HepG2 (cell line): ENCODE measurements around the gene TMEM151A. TPM values are rescaled to one million over a fixed set of nuclear protein-coding genes. Genes with fewer than 3 reads are reported as not detected.
"Not testable (repeated sequence)": the region's sequence is repeated elsewhere in the genome, so short reads cannot be mapped to it uniquely, and the experiment has no call there.

Source experiments
- ATAC-seq: fragments of 200-7000 bp; cut with Tn5 transposase; 3 replicates; pipeline ENCODE4 v1.9.1; 2020; ENCODE audit warnings: mild to moderate bottlenecking, moderate library complexity
- BruUV-seq: library from RNA; stranded (reverse); fragments of 400-500 nt; replicated peaks from 2 replicates; lab custom pipeline; 2021; lab: Mats Ljungman, UMichigan
- CTCF ChIA-PET: fragments of 300-600 bp; formaldehyde crosslinking; extraction: SDS; loops from one replicate; lab custom pipeline; 2021; ENCODE audit warnings: low total read pairs, inconsistent platforms, low intra/inter-chr PET ratio; lab: Yijun Ruan, JAX
- POLR2A ChIA-PET: fragments of 350-600 bp; sonication (Branson Sonifier 250); formaldehyde crosslinking; loops from one replicate; lab custom pipeline; 2020; ENCODE audit warnings: antibody characterized with exemption, inconsistent platforms; lab: Yijun Ruan, JAX
- DNase-seq: peaks from one replicate; pipeline ENCODE4 v3.0.0-alpha.2; 2015; ENCODE audit warnings: low spot score
- FAIRE-seq: peaks from 3 replicates; lab custom pipeline; 2011; peaks lifted over from hg19 to GRCh38; lab: Jason Lieb, UNC
- H2AFZ ChIP-seq: one replicate; pipeline ENCODE4 v1.6.1; 2011; ENCODE audit warnings: low read length, inconsistent platforms
- H3K27ac ChIP-seq: fragments of 300-600 bp; 3 replicates; pipeline ENCODE4 v1.8.0; 2011; ENCODE audit warnings: mixed run types, mild to moderate bottlenecking, mixed read lengths, low read length, inconsistent platforms; ENCODE audit not compliant: insufficient read depth; ENCODE audit errors: extremely low read length
- H3K27me3 ChIP-seq, 2 experiments: fragments of 200-600 bp in 1 of 2; 2 replicates in 1 of 2; 3 replicates in 1 of 2; pipeline versions ENCODE4 v1.6.0 to v1.8.0; 2011; ENCODE audit warnings: low read length in 2 of 2, mild to moderate bottlenecking in 2 of 2, moderate library complexity in 2 of 2, inconsistent platforms in 1 of 2; ENCODE audit not compliant: insufficient read depth in 2 of 2, control insufficient read depth in 1 of 2
- H3K36me3 ChIP-seq, 2 experiments: fragments of 200-600 bp in 1 of 2; replicated peaks in 1 of 2; 2 replicates in 1 of 2; 3 replicates in 1 of 2; pipeline versions ENCODE4 v1.5.1 to v1.8.0; 2011; ENCODE audit warnings: low read length in 2 of 2, inconsistent platforms in 1 of 2; ENCODE audit not compliant: insufficient read depth in 2 of 2, control insufficient read depth in 1 of 2
- H3K4me1 ChIP-seq: 2 replicates; pipeline ENCODE4 v1.5.1; 2012; ENCODE audit warnings: low read length, inconsistent platforms; ENCODE audit not compliant: insufficient read depth
- H3K4me2 ChIP-seq: 2 replicates; pipeline ENCODE4 v1.6.0; 2011; ENCODE audit warnings: low read depth, low read length, inconsistent platforms
- H3K4me3 ChIP-seq, 3 experiments: fragments of 200-600 bp in 1 of 3; sonication (generic), shearing (Covaris generic) in 1 of 3; replicated peaks in 1 of 3; 2 replicates each; pipeline ENCODE4 v1.5.1; 2011 to 2016; ENCODE audit warnings: low read length in 3 of 3, inconsistent platforms in 2 of 3, low read depth in 2 of 3, mild to moderate bottlenecking in 2 of 3, control low read depth in 1 of 3, mixed read lengths in 1 of 3; ENCODE audit not compliant: insufficient read depth in 1 of 3
- H3K79me2 ChIP-seq: one replicate; pipeline ENCODE4 v1.6.1; 2011; ENCODE audit warnings: low read length, inconsistent platforms; ENCODE audit not compliant: insufficient read depth
- H3K9ac ChIP-seq: 2 replicates; pipeline ENCODE4 v1.6.0; 2011; ENCODE audit warnings: mild to moderate bottlenecking, low read depth, low read length, inconsistent platforms; ENCODE audit not compliant: insufficient read depth
- H3K9me3 ChIP-seq: 2 replicates; pipeline ENCODE4 v1.5.1; 2012; ENCODE audit warnings: mild to moderate bottlenecking, low read length
- H4K20me1 ChIP-seq: 2 replicates; pipeline ENCODE4 v1.6.0; 2011; ENCODE audit warnings: inconsistent platforms, mild to moderate bottlenecking, low read length, moderate library complexity; ENCODE audit not compliant: insufficient read depth
- PHF20 ChIP-seq: sonication (generic); formaldehyde crosslinking; IDR thresholded peaks from 2 replicates; pipeline ENCODE4 v1.5.0; 2020; ENCODE audit warnings: mild to moderate bottlenecking, missing genetic modification reagents
- PLRG1 ChIP-seq: fragments of 450-650 bp; conservative IDR thresholded peaks from 2 replicates; pipeline ENCODE4 v1.6.1; 2016
- TEAD2 ChIP-seq: sonication (generic); formaldehyde crosslinking; IDR thresholded peaks from 2 replicates; pipeline ENCODE4 v1.9.0; 2021; ENCODE audit warnings: missing genetic modification reagents
- ZKSCAN5 ChIP-seq: sonication (generic); formaldehyde crosslinking; IDR thresholded peaks from 2 replicates; pipeline ENCODE4 v1.5.1; 2020; ENCODE audit warnings: mild to moderate bottlenecking, missing genetic modification reagents
- ZNF792 ChIP-seq: IDR thresholded peaks from 2 replicates; pipeline ENCODE4 v1.6.1; 2016
- WGBS: methylation state at CpG from one replicate; pipeline ENCODE4 v1.1.6; 2017; ENCODE audit warnings: low lambda C conversion rate; 5-methylcytosine and 5-hydroxymethylcytosine counted together
- in situ Hi-C: cut with HindIII; loops from 2 replicates; pipeline ENCODE4 v1.10.0; 2017; ENCODE audit warnings: low pct_unique_long_range_greater_than_20kb; ENCODE audit not compliant: extremely low pct_ligation_motif_present
- intact Hi-C: fragments of 100-400 bp; cut with micrococcal nuclease; formaldehyde crosslinking; loops from one replicate; pipeline ENCODE4 v1.10.0; 2022; ENCODE audit not compliant: unreplicated experiment
- polyA plus RNA-seq, 8 experiments: library from polyadenylated mRNA; depleted of rRNA in 3 of 8; stranded (reverse) in 7 of 8; unstranded in 1 of 8; fragments of >200 nt; fragmentation: Illumina TruSeq in 4 of 8; extraction: Trizol in 4 of 8; gene quantifications; 2 replicates each; pipeline versions ENCODE4 v1.2.1 to v1.2.3, GENCODE V29; 2011 to 2016; ENCODE audit warnings: low read depth in 4 of 8, missing spikeins in 1 of 8, mixed read lengths in 1 of 8; ENCODE audit not compliant: insufficient read depth in 1 of 8
- total RNA-seq, 5 experiments: library from RNA; depleted of rRNA; stranded (reverse); fragments of >200 nt; fragmentation: Illumina TruSeq; extraction: Trizol; gene quantifications; 2 replicates each; pipeline ENCODE4 v1.2.3, GENCODE V29; 2016; ENCODE audit warnings: low read depth in 1 of 5
- TF ChIP-seq, protein P1 (sequence below): sonication (generic); formaldehyde crosslinking; conservative IDR thresholded peaks from 2 replicates; pipeline ENCODE4 v1.4.0; 2020; ENCODE audit warnings: missing genetic modification reagents

TMEM151A gene
- total and polyA plus RNA-seq, 2 of the 13 experiments (the other 11 are each of a cell fraction or from before 2014, with no cell fraction given) = 0.18 to 0.33 TPM

DNA sequence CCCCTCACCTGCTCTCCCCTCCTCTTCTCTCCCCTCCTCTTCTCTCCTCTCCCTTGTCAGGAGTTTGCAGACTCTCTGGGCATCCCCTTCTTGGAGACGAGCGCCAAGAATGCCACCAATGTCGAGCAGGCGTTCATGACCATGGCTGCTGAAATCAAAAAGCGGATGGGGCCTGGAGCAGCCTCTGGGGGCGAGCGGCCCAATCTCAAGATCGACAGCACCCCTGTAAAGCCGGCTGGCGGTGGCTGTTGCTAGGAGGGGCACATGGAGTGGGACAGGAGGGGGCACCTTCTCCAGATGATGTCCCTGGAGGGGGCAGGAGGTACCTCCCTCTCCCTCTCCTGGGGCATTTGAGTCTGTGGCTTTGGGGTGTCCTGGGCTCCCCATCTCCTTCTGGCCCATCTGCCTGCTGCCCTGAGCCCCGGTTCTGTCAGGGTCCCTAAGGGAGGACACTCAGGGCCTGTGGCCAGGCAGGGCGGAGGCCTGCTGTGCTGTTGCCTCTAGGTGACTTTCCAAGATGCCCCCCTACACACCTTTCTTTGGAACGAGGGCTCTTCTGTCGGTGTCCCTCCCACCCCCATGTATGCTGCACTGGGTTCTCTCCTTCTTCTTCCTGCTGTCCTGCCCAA lies 15.6 kb upstream of the TMEM151A start:
- in situ Hi-C loops = no loop called here
- TF ChIP-seq ZNF792 (CRISPR knock-in tag) (no peak), TEAD2 (CRISPR knock-in tag) (no peak), PLRG1 (no peak), ZKSCAN5 (CRISPR knock-in tag) (no peak), PHF20 (no peak)
- TF ChIP-seq, protein P1, sequence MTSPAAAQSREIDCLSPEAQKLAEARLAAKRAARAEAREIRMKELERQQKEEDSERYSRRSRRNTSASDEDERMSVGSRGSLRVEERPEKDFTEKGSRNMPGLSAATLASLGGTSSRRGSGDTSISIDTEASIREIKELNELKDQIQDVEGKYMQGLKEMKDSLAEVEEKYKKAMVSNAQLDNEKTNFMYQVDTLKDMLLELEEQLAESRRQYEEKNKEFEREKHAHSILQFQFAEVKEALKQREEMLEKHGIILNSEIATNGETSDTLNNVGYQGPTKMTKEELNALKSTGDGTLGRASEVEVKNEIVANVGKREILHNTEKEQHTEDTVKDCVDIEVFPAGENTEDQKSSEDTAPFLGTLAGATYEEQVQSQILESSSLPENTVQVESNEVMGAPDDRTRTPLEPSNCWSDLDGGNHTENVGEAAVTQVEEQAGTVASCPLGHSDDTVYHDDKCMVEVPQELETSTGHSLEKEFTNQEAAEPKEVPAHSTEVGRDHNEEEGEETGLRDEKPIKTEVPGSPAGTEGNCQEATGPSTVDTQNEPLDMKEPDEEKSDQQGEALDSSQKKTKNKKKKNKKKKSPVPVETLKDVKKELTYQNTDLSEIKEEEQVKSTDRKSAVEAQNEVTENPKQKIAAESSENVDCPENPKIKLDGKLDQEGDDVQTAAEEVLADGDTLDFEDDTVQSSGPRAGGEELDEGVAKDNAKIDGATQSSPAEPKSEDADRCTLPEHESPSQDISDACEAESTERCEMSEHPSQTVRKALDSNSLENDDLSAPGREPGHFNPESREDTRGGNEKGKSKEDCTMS (CRISPR knock-in tag) = no peak
- 90% methylated on average over 12 of the region's 14 CpGs for WGBS
- H2AFZ ChIP-seq = no peak overlapping the region
- H3K27me3 ChIP-seq = peaks cover 3 to 9% of the 10 kb centered on the region in 2 experiments; a peak in 3 of 5 replicates
- peaks cover under 1% of the 10 kb centered on the region for H3K79me2 ChIP-seq
- H3K9me3 ChIP-seq = no peaks in the 10 kb centered on the region
- peaks cover 31% of the 10 kb centered on the region for H3K4me1 ChIP-seq
- no peak for ATAC-seq
- POLR2A ChIA-PET = no interaction called here
- 0 out of 2 replicates have a peak, but pooled peaks cover 2% of the 10 kb centered on the region for H4K20me1 ChIP-seq
- intact Hi-C loops = no loop called here
- FAIRE-seq = no peak
- CTCF ChIA-PET = no interaction called here
- H3K9ac ChIP-seq = no peak overlapping the region
- no peak overlapping the region for H3K4me2 ChIP-seq
- no peak overlapping the region for H3K27ac ChIP-seq
- BruUV-seq = no TSS peak
- peaks cover 23 to 38% of the 10 kb centered on the region in 2 experiments for H3K36me3 ChIP-seq
- DNase-seq = no peak
- no peak overlapping the region for H3K4me3 ChIP-seq

DNA sequence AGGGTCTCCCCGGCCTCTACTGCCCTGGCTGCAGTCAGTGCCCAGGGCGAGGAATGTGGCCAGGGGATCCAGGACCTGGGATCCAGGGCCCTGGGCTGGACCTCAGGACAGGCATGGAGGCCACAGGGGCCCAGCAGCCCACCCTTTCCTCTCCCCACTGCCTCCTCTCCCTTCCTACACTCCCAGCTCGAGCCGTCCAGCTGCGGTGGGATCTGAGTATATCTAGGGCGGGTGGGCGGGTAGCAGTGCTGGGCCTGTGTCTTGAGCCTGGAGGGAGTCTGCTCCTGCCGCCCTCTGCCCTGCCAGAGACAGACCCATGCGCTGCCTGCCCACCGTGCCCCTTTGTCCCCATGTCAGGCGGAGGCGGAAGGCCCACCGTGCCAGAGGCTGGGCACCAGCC lies 15.1 kb upstream of the TMEM151A start:
- H3K4me2 ChIP-seq, H4K20me1 ChIP-seq, FAIRE-seq, ATAC-seq, in situ Hi-C loops, H3K27ac ChIP-seq, intact Hi-C loops, H3K4me3 ChIP-seq, H3K9ac ChIP-seq, H3K9me3 ChIP-seq, H3K27me3 ChIP-seq, CTCF ChIA-PET, H3K79me2 ChIP-seq, H2AFZ ChIP-seq, BruUV-seq, DNase-seq: not testable (repeated sequence)
- H3K4me1 ChIP-seq = peaks cover 33% of the 10 kb centered on the region
- POLR2A ChIA-PET = interaction anchor here (0.9 to 1.1 kb wide), 2 partner anchors 8 to 12 kb away, joined by 5 read pairs; partner anchors contain the start of genes RAB1B and YIF1A
- 92% methylated on average over 9 of the region's 13 CpGs for WGBS
- H3K36me3 ChIP-seq = peaks cover 22 to 35% of the 10 kb centered on the region in 2 experiments

DNA sequence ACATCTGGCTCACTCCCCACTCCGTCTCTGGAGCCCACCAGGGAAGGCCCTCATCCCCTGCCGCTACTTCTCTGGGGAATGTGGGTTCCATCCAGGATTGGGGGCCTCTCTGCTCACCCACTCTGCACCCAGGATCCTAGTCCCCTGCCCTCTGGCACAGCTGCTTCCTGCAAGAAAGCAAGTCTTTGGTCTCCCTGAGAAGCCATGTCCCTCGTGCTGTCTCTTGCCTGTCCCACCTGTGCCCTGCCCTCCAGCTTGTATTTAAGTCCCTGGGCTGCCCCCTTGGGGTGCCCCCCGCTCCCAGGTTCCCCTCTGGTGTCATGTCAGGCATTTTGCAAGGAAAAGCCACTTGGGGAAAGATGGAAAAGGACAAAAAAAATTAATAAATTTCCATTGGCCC lies 14.6 kb upstream of the TMEM151A start:
- H3K27ac ChIP-seq, H3K27me3 ChIP-seq, intact Hi-C loops, in situ Hi-C loops, H3K79me2 ChIP-seq, H3K4me3 ChIP-seq, CTCF ChIA-PET, H4K20me1 ChIP-seq, BruUV-seq, H3K9me3 ChIP-seq, H3K4me2 ChIP-seq, ATAC-seq, H2AFZ ChIP-seq, DNase-seq, H3K9ac ChIP-seq, FAIRE-seq: not testable (repeated sequence)
- POLR2A ChIA-PET = interaction anchor here (0.9 to 1.1 kb wide), 2 partner anchors 8 to 12 kb away, joined by 5 read pairs; partner anchors contain the start of genes RAB1B and YIF1A
- peaks cover 18 to 31% of the 10 kb centered on the region in 2 experiments for H3K36me3 ChIP-seq
- H3K4me1 ChIP-seq = peaks cover 33% of the 10 kb centered on the region
- WGBS = 91% methylated on average over 4 of the region's 4 CpGs
